Effector memory CD4-positive, alpha-beta T cell (primary cell): ENCODE data around the gene TTLL4.

Experiments used
- DNase-seq, 3 donors: peaks; one replicate each; pipeline ENCODE4 v3.0.0-alpha.2; 2020
- H3K27ac ChIP-seq: 2 replicates; pipeline ENCODE4 v1.7.0; 2013; ENCODE audit warnings: mild to moderate bottlenecking, low read length, moderate library complexity; ENCODE audit not compliant: insufficient read depth, poor library complexity, severe bottlenecking
- H3K27me3 ChIP-seq: replicated peaks from 2 replicates; pipeline ENCODE4 v1.7.0; 2013; ENCODE audit warnings: mild to moderate bottlenecking, low read length; ENCODE audit not compliant: insufficient read depth, control insufficient read depth, poor library complexity, severe bottlenecking
- H3K36me3 ChIP-seq: 2 replicates; pipeline ENCODE4 v1.7.0; 2013; ENCODE audit warnings: mild to moderate bottlenecking, low read length, moderate library complexity; ENCODE audit not compliant: control insufficient read depth, insufficient read depth
- H3K4me1 ChIP-seq: 2 replicates; pipeline ENCODE4 v1.7.0; 2013; ENCODE audit warnings: low read length, mild to moderate bottlenecking; ENCODE audit not compliant: control insufficient read depth, insufficient read depth, poor library complexity, severe bottlenecking
- H3K4me3 ChIP-seq: 2 replicates; pipeline ENCODE4 v1.7.0; 2013; ENCODE audit warnings: low read length, low read depth, mild to moderate bottlenecking; ENCODE audit not compliant: insufficient read depth, poor library complexity, severe bottlenecking
- H3K9me3 ChIP-seq: 2 replicates; pipeline ENCODE4 v1.7.0; 2013; ENCODE audit warnings: mild to moderate bottlenecking, low read length, moderate library complexity; ENCODE audit not compliant: control insufficient read depth

Gene TTLL4

GRCh38 chr2:218744615-218745014, 34.0 kb downstream of the TTLL4 start:
- Histone ChIP-seq H3K9me3 (no peaks in the 10 kb centered on the region), H3K36me3 (peaks cover 50% of the 10 kb centered on the region)

DNA sequence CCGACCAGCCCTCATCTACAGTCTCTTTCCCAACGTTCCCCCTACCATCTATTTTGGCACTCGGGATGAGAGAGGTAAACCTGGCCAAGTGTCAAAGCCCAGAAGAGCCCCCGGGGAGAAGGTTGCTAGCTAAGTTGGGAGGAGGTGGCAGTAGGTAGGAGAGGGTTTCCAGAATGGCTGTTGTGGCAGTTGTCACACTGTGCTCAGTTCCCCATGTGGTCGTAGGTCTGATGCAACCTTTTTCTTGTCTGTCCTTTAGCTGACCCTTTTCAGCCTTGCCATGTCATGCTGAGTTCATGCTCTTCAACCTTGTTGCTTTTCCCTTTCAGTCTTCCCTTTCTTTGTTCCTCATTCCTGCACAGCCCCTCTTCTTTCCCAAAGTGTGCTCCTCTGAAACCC, 34.5 kb downstream of the TTLL4 start:
- Histone ChIP-seq H3K9me3 (no peaks in the 10 kb centered on the region), H3K27ac (no peak overlapping the region), H3K4me1 (no peaks in the 10 kb centered on the region), H3K4me3 (no peak overlapping the region), H3K36me3 (peaks cover 52% of the 10 kb centered on the region), H3K27me3 (no peaks in the 10 kb centered on the region)
- no peak for DNase-seq

More at GRCh38 chr2:218744615-218745014, 34.0 kb downstream of the TTLL4 start:
- Histone ChIP-seq H3K27ac (no peak overlapping the region), H3K4me1 (no peaks in the 10 kb centered on the region), H3K27me3 (no peaks in the 10 kb centered on the region), H3K4me3 (no peak overlapping the region)
- DNase-seq, result no peak

- Histone ChIP-seq H3K4me3 (no peak overlapping the region), H3K27ac (no peak overlapping the region), H3K36me3 (peaks cover 51% of the 10 kb centered on the region), H3K27me3 (no peaks in the 10 kb centered on the region), H3K4me1 (no peaks in the 10 kb centered on the region), H3K9me3 (no peaks in the 10 kb centered on the region)
- no peak for DNase-seq
Observed at GRCh38 chr2:218745559-218746469, 35.2 kb downstream of the TTLL4 start.

DNA sequence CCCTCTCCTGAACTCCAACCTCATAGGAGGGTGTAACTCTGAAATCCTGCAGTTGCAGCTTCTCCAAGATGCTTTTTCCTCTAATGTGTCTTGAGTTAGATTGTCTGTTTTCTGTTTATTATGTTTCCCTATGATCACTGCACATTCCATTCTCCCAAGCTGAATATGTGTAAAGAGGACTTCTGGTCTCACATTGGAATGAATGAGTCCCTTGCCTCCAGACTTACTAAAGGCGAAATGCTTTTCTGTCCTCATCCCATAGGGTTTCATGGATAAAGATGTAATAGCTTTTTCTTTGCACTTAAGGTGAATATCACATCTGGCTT, 35.8 kb downstream of the TTLL4 start:
- DNase-seq, result no peak
- Histone ChIP-seq H3K4me3 (no peak overlapping the region), H3K4me1 (no peaks in the 10 kb centered on the region), H3K27ac (no peak overlapping the region), H3K9me3 (no peaks in the 10 kb centered on the region), H3K27me3 (no peaks in the 10 kb centered on the region), H3K36me3 (peaks cover 52% of the 10 kb centered on the region)

GRCh38 chr2:218746960-218747359, 36.3 kb downstream of the TTLL4 start:
- no peak overlapping the region for H3K27ac ChIP-seq
- no peak overlapping the region for H3K4me3 ChIP-seq
- no peaks in the 10 kb centered on the region for H3K27me3 ChIP-seq
- H3K36me3 ChIP-seq, result peaks cover 52% of the 10 kb centered on the region
- no peaks in the 10 kb centered on the region for H3K9me3 ChIP-seq
- H3K4me1 ChIP-seq, result no peaks in the 10 kb centered on the region
- no peak for DNase-seq

DNA sequence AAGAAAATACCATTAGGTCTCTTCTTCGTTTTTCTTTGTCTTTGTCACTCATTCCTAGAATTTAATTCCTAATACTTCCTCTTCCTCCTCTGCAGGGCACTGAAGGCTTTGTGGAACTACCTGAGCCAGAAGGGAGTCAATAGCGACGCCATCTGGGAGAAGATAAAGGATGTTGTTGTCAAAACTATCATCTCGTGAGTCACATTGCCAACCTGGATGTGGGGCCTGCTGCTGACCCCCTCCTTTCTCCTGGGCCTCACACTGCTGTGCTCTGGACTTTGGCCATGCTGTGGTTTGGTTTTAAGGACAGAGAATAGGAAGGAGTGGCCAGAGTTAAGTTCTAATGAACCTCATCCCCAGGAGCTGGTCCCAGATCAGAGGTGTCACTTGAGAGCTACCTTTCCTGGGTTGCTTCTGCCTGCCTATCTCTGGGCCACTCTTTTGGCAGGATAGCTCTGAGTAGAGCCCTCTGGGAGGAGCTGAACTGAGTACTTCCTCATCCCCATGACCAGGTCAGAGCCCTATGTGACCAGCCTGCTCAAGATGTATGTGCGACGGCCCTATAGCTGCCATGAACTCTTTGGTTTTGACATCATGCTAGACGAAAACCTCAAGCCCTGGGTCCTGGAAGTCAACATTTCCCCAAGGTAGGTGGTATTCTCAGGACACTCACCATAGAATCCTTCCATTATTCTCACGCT, 38.3 kb downstream of the TTLL4 start:
- Histone ChIP-seq H3K36me3 (peaks cover 71% of the 10 kb centered on the region), H3K27me3 (no peaks in the 10 kb centered on the region), H3K9me3 (no peaks in the 10 kb centered on the region), H3K4me1 (no peaks in the 10 kb centered on the region), H3K4me3 (no peak overlapping the region), H3K27ac (no peak overlapping the region)
- no peak for DNase-seq

- Histone ChIP-seq H3K27ac (no peak overlapping the region), H3K4me3 (no peak overlapping the region), H3K27me3 (no peaks in the 10 kb centered on the region), H3K36me3 (peaks cover 43% of the 10 kb centered on the region), H3K9me3 (no peaks in the 10 kb centered on the region), H3K4me1 (no peaks in the 10 kb centered on the region)
- no peak for DNase-seq
Observed at GRCh38 chr2:218754201-218754600, 43.6 kb downstream of the TTLL4 start.

DNA sequence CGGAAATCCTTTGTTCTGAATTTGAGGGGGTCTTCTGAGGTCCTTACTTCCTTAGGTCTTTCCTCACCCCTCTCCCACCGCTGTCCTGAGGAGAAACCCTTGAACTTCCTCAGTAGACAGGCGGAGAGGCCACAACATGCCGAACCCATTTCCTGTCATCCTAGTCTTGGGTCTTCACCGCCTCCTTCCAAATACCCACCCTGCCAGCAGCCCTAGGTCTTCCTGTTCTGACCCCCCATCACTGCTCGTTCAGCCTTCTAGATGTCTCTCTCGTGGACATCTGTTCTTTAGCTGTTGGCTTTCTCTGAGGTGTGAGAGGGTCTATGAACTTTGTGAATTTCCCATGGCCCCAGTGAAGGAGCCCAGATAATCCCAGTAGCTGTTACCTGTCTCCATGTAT, 44.1 kb downstream of the TTLL4 start:
- Histone ChIP-seq H3K27ac (no peak overlapping the region), H3K36me3 (peaks cover 40% of the 10 kb centered on the region), H3K4me1 (no peaks in the 10 kb centered on the region), H3K9me3 (no peaks in the 10 kb centered on the region), H3K4me3 (no peak overlapping the region), H3K27me3 (no peaks in the 10 kb centered on the region)
- no peak for DNase-seq

DNA sequence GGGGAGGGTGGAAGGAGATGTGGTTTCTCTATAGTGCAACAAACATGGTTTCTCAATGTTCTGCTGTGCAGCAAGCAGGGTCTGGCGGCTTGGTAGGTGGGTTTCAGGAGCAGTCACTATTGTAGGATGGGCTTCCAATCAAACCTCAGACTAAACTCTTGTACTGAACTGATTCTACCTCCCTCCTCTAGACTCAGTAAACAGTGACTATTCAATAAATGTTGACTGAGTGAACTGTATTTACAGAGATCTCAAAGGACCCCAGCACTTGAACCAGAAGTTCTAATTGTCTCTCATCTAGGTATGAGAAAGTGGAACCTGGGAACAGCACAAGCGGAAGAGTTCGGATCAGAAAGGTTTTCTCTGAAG, 44.5 kb downstream of the TTLL4 start:
- DNase-seq, result no peak
- Histone ChIP-seq H3K9me3 (no peaks in the 10 kb centered on the region), H3K36me3 (peaks cover 36% of the 10 kb centered on the region), H3K27me3 (no peaks in the 10 kb centered on the region), H3K4me1 (no peaks in the 10 kb centered on the region), H3K4me3 (no peak overlapping the region), H3K27ac (no peak overlapping the region)
